ENCODE measurements around the gene ZNF530. TPM values are rescaled to one million over a fixed set of nuclear protein-coding genes. Genes with fewer than 3 reads are reported as not detected.

Gene ZNF530
- polyA plus RNA-seq, 3 donors: 0.72 to 1.3 (median 0.84) TPM

DNA sequence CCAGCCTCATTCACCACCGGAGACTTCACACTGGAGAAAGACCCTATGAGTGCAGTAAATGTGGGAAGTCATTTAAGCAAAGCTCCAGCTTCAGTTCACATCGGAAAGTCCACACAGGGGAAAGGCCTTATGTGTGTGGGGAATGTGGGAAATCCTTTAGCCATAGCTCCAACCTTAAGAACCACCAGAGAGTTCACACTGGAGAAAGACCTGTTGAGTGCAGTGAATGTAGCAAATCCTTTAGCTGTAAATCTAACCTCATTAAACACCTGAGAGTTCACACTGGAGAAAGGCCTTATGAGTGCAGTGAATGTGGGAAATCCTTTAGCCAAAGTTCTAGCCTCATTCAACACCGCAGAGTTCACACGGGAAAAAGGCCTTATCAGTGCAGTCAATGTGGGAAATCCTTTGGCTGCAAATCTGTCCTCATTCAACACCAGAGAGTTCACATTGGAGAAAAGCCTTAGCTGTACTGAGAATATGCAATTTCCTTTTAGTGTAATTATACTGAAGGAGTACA, 42.1 kb downstream of the ZNF530 start:
- H3K4me3 ChIP-seq (replicated peaks in 1 of 3; ENCODE audit: low read depth in 2 of 3, low read length in 3 of 3): peak overlapping the region in 1 of 3 experiments; percentile 40
- H3K9me3 Mint-ChIP-seq: peaks cover 57 to 91% (median 84%) of the 10 kb centered on the region in 7 donors

DNA sequence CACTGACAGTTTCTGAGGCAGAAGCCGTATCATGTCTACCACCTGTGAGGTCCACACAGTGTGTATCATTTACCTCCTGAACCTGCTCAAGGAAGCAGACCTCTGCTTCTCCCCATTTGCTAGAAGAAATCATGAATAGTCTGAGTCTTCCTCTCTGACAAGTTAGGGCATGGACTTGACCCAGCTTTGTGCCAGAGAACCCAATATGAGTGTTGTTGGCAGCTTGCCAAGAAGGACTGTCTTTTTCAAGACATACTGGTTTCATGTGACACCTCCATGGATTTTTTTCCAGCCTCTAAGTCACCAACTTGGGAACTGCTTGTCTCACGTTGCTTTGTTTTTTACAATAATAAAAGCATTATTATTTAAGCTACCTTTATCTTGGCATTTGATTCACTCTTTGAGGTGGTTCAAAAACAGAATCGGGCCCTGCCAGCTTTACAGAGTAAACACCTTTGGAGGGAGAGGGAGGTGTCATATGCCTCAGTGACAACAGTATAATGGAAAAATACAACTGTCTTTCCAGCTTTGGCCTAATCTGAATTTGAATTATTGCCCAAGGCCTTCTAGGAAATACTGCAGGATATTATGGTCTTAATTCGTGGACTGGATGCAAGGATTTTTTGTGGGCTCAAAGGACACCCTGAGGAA, 42.8 kb downstream of the ZNF530 start:
- H3K4me1 Mint-ChIP-seq: no peaks in the 10 kb centered on the region
- Histone ChIP-seq H3K4me2 (replicated peaks; ENCODE audit: extremely low read depth, low read length, poor library complexity, severe bottlenecking) (no peak overlapping the region), H3K4me1 (ENCODE audit: control insufficient read depth in 1 of 2, insufficient read depth in 2 of 2, low read length in 2 of 2) (no peaks in the 10 kb centered on the region), H3K27me3 (ENCODE audit: control insufficient read depth in 2 of 2, insufficient read depth in 2 of 2, low read length in 2 of 2) (no peaks in the 10 kb centered on the region), H4K20me1 (ENCODE audit: insufficient read depth, low read length) (no peaks in the 10 kb centered on the region), H3K9me3 (replicated peaks in 1 of 2; ENCODE audit: control insufficient read depth in 1 of 2, insufficient read depth in 1 of 2, low read length in 2 of 2) (peaks cover 75 to 90% of the 10 kb centered on the region in 2 donors), H3K9ac (ENCODE audit: insufficient read depth, low read length, poor library complexity, severe bottlenecking) (no peak overlapping the region), H3K4me3 (replicated peaks in 1 of 3; ENCODE audit: low read depth in 2 of 3, low read length in 3 of 3) (peak overlapping the region in 1 of 3 experiments; percentile 28), H3K79me2 (ENCODE audit: insufficient read depth, low read length) (no peaks in the 10 kb centered on the region), H2AFZ (ENCODE audit: insufficient read depth, low read depth, low read length, poor library complexity, severe bottlenecking) (no peak overlapping the region), H3K27ac (ENCODE audit: low read depth in 1 of 2, low read length in 2 of 2) (no peak overlapping the region), H3K36me3 (replicated peaks in 1 of 2; ENCODE audit: control insufficient read depth in 1 of 2, insufficient read depth in 2 of 2, low read length in 2 of 2) (peaks cover 34 to 59% of the 10 kb centered on the region in 2 donors)
- intact Hi-C loops (cut with micrococcal nuclease): no loop called here
- peaks cover 53 to 56% of the 10 kb centered on the region in 2 donors for H3K36me3 Mint-ChIP-seq
- H3K4me3 Mint-ChIP-seq: no peak overlapping the region
- WGBS (ENCODE audit: insufficient coverage): 100% methylated on average over 3 of the region's 4 CpGs
- TF ChIP-seq CTCF (IDR thresholded peaks at IDR 0.05): no peak
- no peak overlapping the region for H3K27ac Mint-ChIP-seq
- no peak for DNase-seq
- H3K27me3 Mint-ChIP-seq (ENCODE audit: low read depth in 3 of 3): no peaks in the 10 kb centered on the region
- peaks cover 53 to 89% (median 82%) of the 10 kb centered on the region in 7 donors for H3K9me3 Mint-ChIP-seq

More for the DNA sequence above, 42.1 kb downstream of the ZNF530 start:
- no peak for TF ChIP-seq CTCF (IDR thresholded peaks at IDR 0.05)
- peaks cover 72 to 90% of the 10 kb centered on the region in 2 donors for H3K9me3 ChIP-seq (replicated peaks in 1 of 2; ENCODE audit: control insufficient read depth in 1 of 2, insufficient read depth in 1 of 2, low read length in 2 of 2)
- no CpG with 5 or more reads among the region's 4 CpGs for WGBS (ENCODE audit: insufficient coverage)
- DNase-seq: no peak
- no peak overlapping the region for H3K27ac Mint-ChIP-seq
- H3K4me1 ChIP-seq (ENCODE audit: control insufficient read depth in 1 of 2, insufficient read depth in 2 of 2, low read length in 2 of 2): no peaks in the 10 kb centered on the region
- H3K4me3 Mint-ChIP-seq: no peak overlapping the region
- no peak overlapping the region for H3K27ac ChIP-seq (ENCODE audit: low read depth in 1 of 2, low read length in 2 of 2)
- no peak overlapping the region for H2AFZ ChIP-seq (ENCODE audit: insufficient read depth, low read depth, low read length, poor library complexity, severe bottlenecking)
- no peaks in the 10 kb centered on the region for H4K20me1 ChIP-seq (ENCODE audit: insufficient read depth, low read length)
- intact Hi-C loops (cut with micrococcal nuclease): no loop called here
- H3K27me3 Mint-ChIP-seq (ENCODE audit: low read depth in 3 of 3): no peaks in the 10 kb centered on the region
- H3K27me3 ChIP-seq (ENCODE audit: control insufficient read depth in 2 of 2, insufficient read depth in 2 of 2, low read length in 2 of 2): no peaks in the 10 kb centered on the region
- no peak overlapping the region for H3K4me2 ChIP-seq (replicated peaks; ENCODE audit: extremely low read depth, low read length, poor library complexity, severe bottlenecking)
- no peaks in the 10 kb centered on the region for H3K4me1 Mint-ChIP-seq
- peaks cover 41 to 66% of the 10 kb centered on the region in 2 donors for H3K36me3 ChIP-seq (replicated peaks in 1 of 2; ENCODE audit: control insufficient read depth in 1 of 2, insufficient read depth in 2 of 2, low read length in 2 of 2)
- H3K79me2 ChIP-seq (ENCODE audit: insufficient read depth, low read length): no peaks in the 10 kb centered on the region
- H3K36me3 Mint-ChIP-seq: peaks cover 60 to 63% of the 10 kb centered on the region in 2 donors
- H3K9ac ChIP-seq (ENCODE audit: insufficient read depth, low read length, poor library complexity, severe bottlenecking): no peak overlapping the region

Measured in CD14-positive monocyte (primary cell).